ENCODE results near the gene HMCN2. TPM values are rescaled to one million over a fixed set of nuclear protein-coding genes. Genes with fewer than 3 reads are reported as not detected.
"Not testable (repeated sequence)": the region's sequence is repeated elsewhere in the genome, so short reads cannot be mapped to it uniquely, and the experiment has no call there.

Gene HMCN2
- total RNA-seq, 1 experiment from 2014 or later: not detected

- H3K9me3 Mint-ChIP-seq (ENCODE audit: unreplicated experiment): no peaks in the 10 kb centered on the region
- BruUV-seq (replicated peaks): no TSS peak
- H3K36me3 Mint-ChIP-seq (ENCODE audit: insufficient read depth, unreplicated experiment): no peaks in the 10 kb centered on the region
- intact Hi-C loops (cut with micrococcal nuclease): no loop called here
- H3K27me3 Mint-ChIP-seq (ENCODE audit: insufficient read depth, unreplicated experiment): peaks cover 55% of the 10 kb centered on the region
- no peak for DNase-seq (ENCODE audit: unreplicated experiment)
- TF ChIP-seq CTCF (IDR thresholded peaks at IDR 0.05; ENCODE audit: unreplicated experiment): no peak
- no peaks in the 10 kb centered on the region for H3K4me1 Mint-ChIP-seq (ENCODE audit: insufficient read depth, unreplicated experiment)
- no peak overlapping the region for H3K4me3 Mint-ChIP-seq (ENCODE audit: unreplicated experiment)
- H3K27ac Mint-ChIP-seq (ENCODE audit: low read depth, unreplicated experiment): no peak overlapping the region
- POLR2A ChIA-PET: interaction anchor here (0.6 kb wide), 1 partner anchor 26 kb away, joined by 3 read pairs; no protein-coding TSS in a partner anchor
- CTCF ChIA-PET: interaction anchor here (0.6 to 2.6 kb wide), 4 partner anchors 9 to 244 kb away, joined by 3 to 16 read pairs (median 3); no protein-coding TSS in a partner anchor
These were observed 9.9 kb upstream of the HMCN2 start for GRCh38 chr9:130255631-130256134.

DNA sequence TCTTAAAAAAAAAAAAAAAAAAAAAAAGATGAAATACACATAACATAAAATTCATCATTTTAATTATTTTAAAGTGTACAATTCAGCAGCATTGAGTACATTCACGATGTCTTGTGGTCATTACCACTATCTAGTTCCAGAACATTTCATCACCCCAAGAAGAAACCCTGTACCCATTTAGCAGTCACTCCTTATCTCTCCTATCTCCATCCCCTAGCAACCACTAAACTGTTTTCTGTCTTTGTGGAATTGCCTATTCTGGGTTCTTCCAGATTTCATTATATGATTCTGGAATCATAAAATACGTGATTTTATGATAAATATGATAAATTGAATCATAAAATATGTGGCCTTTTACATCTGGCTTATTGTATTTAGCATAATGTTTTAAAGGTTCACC is 8.9 kb upstream of the HMCN2 start:
- Mint-ChIP-seq H3K36me3 (ENCODE audit: insufficient read depth, unreplicated experiment) (no peaks in the 10 kb centered on the region), H3K9me3 (ENCODE audit: unreplicated experiment) (no peaks in the 10 kb centered on the region), H3K4me3 (ENCODE audit: unreplicated experiment) (no peak overlapping the region), H3K4me1 (ENCODE audit: insufficient read depth, unreplicated experiment) (no peaks in the 10 kb centered on the region), H3K27ac (ENCODE audit: low read depth, unreplicated experiment) (no peak overlapping the region), H3K27me3 (ENCODE audit: insufficient read depth, unreplicated experiment) (peaks cover 55% of the 10 kb centered on the region)
- CTCF ChIA-PET: no interaction called here
- intact Hi-C loops (cut with micrococcal nuclease): no loop called here
- no peak for DNase-seq (ENCODE audit: unreplicated experiment)
- POLR2A ChIA-PET: interaction anchor here (0.6 kb wide), 1 partner anchor 191 kb away, joined by 6 read pairs; no protein-coding TSS in a partner anchor
- no peak for TF ChIP-seq CTCF (IDR thresholded peaks at IDR 0.05; ENCODE audit: unreplicated experiment)
- BruUV-seq (replicated peaks): no TSS peak

DNA sequence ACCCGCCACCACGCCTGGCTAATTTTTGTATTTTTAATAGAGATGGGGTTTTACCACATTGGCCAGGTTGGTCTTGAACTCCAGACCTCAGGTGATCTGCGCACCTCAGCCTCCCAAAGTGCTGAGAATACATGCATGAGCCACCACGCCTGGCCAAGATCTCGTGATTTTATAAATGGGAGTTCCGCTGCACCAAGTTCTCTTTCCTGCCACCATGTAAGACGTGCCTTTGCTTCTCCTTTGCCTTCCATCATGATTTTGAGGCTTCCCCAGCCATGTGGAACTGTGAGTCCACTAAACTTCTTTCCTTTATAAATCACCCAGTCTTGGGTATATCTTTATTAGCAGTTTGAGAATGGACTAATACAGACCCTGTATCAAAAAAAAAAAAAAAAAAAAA is 7.4 kb upstream of the HMCN2 start:
- H3K27me3 Mint-ChIP-seq (ENCODE audit: insufficient read depth, unreplicated experiment): peaks cover 61% of the 10 kb centered on the region
- POLR2A ChIA-PET: interaction anchor here (0.9 kb wide), 1 partner anchor 17 kb away, joined by 3 read pairs; no protein-coding TSS in a partner anchor
- H3K4me1 Mint-ChIP-seq (ENCODE audit: insufficient read depth, unreplicated experiment); CTCF ChIA-PET; H3K27ac Mint-ChIP-seq (ENCODE audit: low read depth, unreplicated experiment); H3K4me3 Mint-ChIP-seq (ENCODE audit: unreplicated experiment); intact Hi-C loops (cut with micrococcal nuclease); BruUV-seq (replicated peaks); H3K36me3 Mint-ChIP-seq (ENCODE audit: insufficient read depth, unreplicated experiment); DNase-seq (ENCODE audit: unreplicated experiment); H3K9me3 Mint-ChIP-seq (ENCODE audit: unreplicated experiment): not testable (repeated sequence)

DNA sequence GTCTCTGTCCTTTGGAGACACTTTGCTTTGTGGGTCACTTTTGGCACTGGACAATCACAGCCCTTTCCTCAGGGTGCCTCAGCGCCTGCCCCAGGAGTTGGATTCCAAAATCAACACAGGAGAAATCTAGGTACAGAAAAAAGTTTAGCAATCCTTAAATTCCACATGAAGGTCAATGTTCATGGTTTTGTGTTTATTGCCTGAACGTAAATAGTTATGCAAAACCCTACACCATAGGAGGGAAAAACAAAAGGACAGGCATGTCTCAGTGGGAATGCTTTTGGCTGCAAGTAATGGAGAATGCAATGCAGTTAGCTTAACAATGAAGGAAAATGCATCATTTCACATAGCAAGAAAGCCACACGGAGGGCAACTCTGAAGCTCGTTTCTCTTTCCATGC is 6.5 kb upstream of the HMCN2 start:
- no peak overlapping the region for H3K4me3 Mint-ChIP-seq (ENCODE audit: unreplicated experiment)
- ChIA-PET POLR2A (no interaction called here), CTCF (interaction anchor here (0.6 to 1.3 kb wide), 4 partner anchors 10 to 1959 kb away, joined by 3 to 4 read pairs (median 4); no protein-coding TSS in a partner anchor)
- H3K9me3 Mint-ChIP-seq (ENCODE audit: unreplicated experiment): no peaks in the 10 kb centered on the region
- peaks cover 70% of the 10 kb centered on the region for H3K27me3 Mint-ChIP-seq (ENCODE audit: insufficient read depth, unreplicated experiment)
- no peak for DNase-seq (ENCODE audit: unreplicated experiment)
- H3K36me3 Mint-ChIP-seq (ENCODE audit: insufficient read depth, unreplicated experiment): no peaks in the 10 kb centered on the region
- TF ChIP-seq CTCF (IDR thresholded peaks at IDR 0.05; ENCODE audit: unreplicated experiment): no peak
- H3K4me1 Mint-ChIP-seq (ENCODE audit: insufficient read depth, unreplicated experiment): no peaks in the 10 kb centered on the region
- no TSS peak for BruUV-seq (replicated peaks)
- no peak overlapping the region for H3K27ac Mint-ChIP-seq (ENCODE audit: low read depth, unreplicated experiment)
- intact Hi-C loops (cut with micrococcal nuclease): no loop called here
